D341Med (cell line): ENCODE measurements around the gene KIAA1210.

Experiments
- DNase-seq: peaks from one replicate; pipeline ENCODE4 v3.0.0; 2012; ENCODE audit warnings: low spot score

Gene KIAA1210

DNA sequence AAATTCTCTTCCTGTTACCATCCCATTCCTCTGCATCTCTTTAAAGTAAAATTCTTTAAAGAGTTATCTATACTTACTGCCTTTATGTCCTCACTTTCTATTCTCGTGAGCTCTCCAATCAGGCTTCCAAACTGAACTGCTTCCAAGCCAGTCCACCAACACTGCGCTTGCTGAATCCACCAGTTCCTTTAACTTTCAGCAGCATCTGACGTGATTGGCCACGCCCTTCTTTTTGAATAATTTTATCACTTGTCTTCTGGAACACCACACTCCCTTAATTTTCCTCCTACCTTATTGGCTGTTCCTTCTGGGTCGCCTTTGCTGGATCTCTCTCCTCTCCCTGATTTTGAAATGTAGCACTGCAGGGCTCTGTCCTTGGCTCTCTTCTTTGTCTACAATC is at the start of gene KIAA1210:
KIAA1210 (minus strand) TSS at position 163 of the 400 bp plus-strand sequence. CDS start 4,170 bp downstream, outside the sequence.
- DNase-seq: no peak

- no peak for DNase-seq
These were observed 49.7 kb upstream of the KIAA1210 start for GRCh38 chrX:119177278-119177677.

DNA sequence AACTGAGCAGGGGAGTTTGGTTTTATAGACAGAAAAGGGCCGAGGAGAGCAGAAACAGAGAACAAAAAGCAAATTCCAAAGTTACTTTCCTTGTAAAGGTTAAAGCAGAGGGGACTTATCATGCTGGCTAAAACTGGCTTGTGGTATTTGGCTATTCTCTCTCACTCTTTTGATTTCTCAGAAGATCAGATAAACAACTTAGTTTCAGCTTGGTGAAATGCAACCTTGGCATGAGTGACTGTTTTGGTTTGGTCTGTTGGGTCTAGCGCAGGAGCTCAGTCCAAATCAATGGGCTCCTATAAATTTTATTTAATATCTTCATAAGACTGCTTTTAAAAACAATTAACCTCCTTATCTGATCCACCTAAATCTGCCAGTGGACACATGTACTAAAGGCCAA is 47.3 kb upstream of the KIAA1210 start:
- no peak for DNase-seq

DNA sequence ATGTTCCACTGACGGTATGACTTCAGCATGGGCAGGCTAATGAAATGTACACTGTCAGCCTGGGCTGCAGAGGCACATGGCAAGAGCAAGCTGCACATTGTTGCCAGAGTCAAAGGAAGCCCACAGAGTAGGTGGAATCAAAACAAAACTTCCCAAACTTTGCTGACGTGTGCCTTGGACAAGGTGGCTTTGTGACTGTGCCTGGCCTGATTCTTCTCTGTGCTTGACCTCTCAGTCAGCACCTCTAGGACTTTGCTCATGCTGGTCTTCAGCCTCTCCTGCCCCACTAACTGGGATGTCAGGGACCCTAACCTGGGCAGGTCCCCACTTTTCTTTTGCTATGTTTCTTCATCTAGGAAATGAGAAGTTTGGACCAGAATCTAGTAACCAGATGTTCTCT is 40.5 kb upstream of the KIAA1210 start:
- DNase-seq: no peak

- DNase-seq: no peak
These were observed 30.6 kb upstream of the KIAA1210 start for GRCh38 chrX:119158226-119158625.

DNA sequence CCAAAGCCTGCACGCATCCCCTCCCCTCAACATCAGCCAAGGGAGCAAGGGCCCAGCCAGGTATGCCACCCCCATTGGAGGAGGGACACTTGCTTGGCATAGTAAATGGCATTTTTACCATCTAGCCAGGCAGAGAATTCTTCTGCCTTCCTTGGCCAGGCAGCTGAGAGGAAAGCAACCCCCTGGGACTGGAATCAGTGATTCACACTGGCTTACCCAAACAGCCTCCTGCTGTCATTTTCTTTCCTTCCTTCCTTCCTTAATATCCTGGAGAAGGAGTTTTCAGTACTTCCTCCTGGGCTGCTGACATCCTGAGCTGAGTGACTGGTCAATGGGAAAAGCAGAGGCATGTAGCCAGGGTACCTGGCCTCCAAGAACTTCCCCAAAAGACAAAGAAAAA is 28.6 kb upstream of the KIAA1210 start:
- no peak for DNase-seq

- no peak for DNase-seq
These were observed 27.9 kb upstream of the KIAA1210 start for GRCh38 chrX:119155416-119156035.

GRCh38 chrX:119151051-119151380 is 23.4 kb upstream of the KIAA1210 start:
- DNase-seq: no peak

- DNase-seq: no peak
These were observed 22.8 kb upstream of the KIAA1210 start for GRCh38 chrX:119150163-119151050.

DNA sequence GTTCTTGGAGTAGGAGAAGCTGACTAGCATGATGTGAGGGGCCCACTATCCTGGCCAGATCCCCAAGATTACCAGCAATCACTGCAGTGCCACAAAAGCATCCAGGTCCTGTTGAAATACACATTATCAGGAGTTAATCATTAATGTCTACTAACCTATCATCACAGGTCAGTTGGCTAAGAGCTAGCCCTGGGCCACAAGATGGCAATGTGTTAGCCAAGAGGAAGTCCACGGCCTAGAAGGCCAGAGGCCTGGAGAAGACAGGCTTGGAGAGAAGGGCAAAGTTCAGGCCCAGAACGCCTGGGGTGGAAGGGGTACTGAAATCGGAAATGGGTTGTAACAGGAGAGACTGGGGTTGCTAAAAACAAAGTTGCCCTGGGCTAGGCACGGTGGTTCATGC is 19.9 kb upstream of the KIAA1210 start:
- no peak for DNase-seq

DNA sequence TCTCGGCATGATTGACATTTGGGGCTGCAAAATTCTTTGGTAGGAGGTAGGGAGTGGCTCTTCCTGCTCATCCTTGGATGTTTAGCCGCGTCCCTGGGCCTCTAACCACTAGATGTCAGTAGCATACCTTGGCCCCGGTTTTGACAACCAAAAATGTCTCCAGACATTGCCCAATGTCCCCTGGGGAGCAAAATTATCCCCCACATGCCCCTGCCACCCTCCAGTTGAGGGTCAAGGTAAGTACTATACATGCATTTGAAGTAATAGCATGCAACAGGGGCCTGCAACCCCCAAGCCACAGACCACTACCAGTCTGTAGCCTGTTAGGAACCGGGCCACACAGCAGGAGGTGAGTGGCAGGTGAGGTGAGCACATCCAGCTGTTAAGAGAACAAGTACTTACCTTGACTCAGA is 17.6 kb upstream of the KIAA1210 start:
- DNase-seq: peak; percentile 34

GRCh38 chrX:119134466-119134865 is 6.9 kb upstream of the KIAA1210 start:
- DNase-seq: no peak

DNA sequence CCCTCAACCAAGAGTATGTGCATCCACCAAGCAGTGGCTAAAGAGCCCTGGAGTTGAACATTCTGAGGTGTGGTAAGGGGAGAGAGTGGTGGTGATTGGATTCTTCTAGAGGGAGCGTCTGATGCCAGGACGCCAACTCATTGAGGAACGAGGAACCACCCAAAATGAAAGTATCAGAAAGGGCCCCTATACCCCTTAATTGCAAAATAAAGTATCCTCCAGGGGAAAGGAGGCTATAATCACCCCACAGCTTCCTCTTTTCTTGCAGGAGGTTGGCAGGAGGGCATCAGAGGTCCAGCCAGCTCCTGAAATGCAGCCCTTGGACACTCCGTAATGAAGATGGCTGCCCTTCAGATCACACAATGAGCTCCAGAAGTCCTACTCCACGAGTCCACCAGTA is 5.3 kb upstream of the KIAA1210 start:
- DNase-seq: no peak

DNA sequence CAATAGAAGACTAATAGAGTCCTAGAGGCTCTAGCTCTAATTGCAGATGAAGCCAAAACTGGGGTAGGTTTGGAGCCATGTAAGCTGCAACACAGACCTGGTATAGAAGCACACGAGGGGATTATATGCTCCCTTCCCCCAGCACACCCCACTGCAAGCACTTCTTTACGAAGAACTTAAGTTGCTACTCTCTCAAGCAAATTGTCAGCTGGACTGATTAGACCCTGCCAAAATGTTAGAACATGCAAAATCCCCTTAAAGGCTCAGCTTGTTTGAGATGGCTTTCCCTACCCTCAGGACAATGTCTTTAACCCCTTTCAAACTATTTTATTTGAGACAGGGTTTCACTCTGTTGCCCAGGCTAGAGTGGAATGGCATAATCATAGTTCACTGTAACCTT is 4.7 kb upstream of the KIAA1210 start:
- no peak for DNase-seq

DNA sequence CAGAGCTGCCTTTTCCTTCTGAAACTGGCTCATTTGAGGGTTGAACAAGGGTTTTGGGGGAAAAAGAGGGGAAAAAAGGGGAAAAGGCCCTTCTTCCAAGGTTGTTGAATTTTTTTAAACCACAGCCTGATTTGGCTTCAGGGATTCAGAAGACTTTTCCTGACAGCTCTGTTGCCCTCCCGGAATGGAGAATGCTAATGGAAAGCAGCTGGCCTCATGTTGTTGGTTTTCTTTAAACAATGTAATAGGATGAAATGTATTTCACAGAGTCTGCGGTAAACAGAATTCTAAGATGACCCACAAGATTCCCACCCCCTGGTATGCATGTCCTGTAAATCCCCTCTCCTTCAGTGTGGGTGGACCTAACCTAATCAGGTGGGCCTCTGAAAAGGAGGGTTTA is 3.3 kb upstream of the KIAA1210 start:
- no peak for DNase-seq

DNA sequence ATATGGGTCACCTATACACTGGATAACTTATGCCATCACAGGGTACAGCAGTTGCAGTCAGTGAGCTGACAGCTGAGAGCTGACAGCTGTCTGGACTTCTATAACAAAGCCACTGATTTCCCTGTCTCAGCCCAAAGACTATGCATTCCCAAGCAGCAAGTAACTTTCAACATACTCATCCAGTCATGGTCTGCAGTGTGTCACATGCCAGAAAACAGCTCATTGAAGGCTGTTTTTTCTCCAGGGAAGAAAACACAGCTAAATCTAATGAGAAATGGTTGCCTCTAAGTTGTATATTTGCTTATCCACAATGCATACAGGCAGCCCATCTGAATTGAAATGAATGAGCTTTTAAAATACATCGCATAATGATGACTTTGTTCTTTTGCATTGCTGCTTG is 6.3 kb downstream of the KIAA1210 start:
- no peak for DNase-seq

GRCh38 chrX:119118780-119119395 is 8.7 kb downstream of the KIAA1210 start:
- DNase-seq: peak; percentile 63

- no peak for DNase-seq
These were observed 20.4 kb downstream of the KIAA1210 start for GRCh38 chrX:119107206-119107605.

GRCh38 chrX:119105826-119106225 is 21.8 kb downstream of the KIAA1210 start:
- no peak for DNase-seq

- DNase-seq: no peak
These were observed 26.4 kb downstream of the KIAA1210 start for GRCh38 chrX:119101168-119101567.

DNA sequence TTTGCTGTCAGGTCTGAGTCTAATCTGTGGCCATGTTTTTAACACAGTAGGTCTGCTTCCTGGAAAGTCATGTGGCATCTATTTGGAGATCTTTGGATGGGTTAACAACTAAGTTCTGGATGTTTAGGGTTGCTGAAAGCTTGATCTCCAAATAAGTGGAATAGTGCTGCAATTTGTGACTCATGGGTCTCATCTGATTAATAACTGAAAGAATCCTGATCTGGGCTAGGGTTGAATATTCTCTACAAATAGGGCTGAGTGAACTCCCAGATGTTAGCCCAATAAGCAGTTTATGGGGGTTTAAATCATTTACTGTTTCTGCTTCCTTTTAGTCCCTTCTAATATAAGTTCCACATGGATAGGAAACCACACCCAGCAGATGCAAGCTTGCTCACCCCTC is 31.7 kb downstream of the KIAA1210 start:
- no peak for DNase-seq

DNA sequence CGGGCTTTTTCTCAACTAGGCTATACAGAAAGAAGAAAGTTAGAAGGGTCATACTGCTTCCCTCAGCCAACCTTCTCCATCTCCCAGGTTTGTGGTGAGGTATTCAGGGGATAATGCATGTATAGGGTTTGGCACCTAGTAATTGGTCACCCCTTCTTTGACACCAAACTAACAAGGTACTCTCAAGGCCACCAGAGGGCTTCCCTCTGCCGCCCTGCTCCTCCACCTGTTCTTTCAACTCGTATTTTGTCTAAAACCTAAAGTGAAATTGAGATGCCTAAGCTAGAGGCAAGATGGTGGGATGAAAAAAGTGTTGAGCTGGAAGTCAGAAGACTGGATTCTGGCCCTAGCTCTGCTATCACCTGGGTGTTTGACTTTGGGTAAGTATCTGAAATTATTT is 32.8 kb downstream of the KIAA1210 start:
- no peak for DNase-seq
